ENCODE results near the gene FRMD7. TPM values are rescaled to one million over a fixed set of nuclear protein-coding genes. Genes with fewer than 3 reads are reported as not detected.

Gene FRMD7
- total RNA-seq, 1 experiment from 2014 or later: 0.07 TPM

- no peak for DNase-seq (ENCODE audit: low read depth)
Observed at GRCh38 chrX:132034648-132035047, 93.2 kb downstream of the FRMD7 start.

DNA sequence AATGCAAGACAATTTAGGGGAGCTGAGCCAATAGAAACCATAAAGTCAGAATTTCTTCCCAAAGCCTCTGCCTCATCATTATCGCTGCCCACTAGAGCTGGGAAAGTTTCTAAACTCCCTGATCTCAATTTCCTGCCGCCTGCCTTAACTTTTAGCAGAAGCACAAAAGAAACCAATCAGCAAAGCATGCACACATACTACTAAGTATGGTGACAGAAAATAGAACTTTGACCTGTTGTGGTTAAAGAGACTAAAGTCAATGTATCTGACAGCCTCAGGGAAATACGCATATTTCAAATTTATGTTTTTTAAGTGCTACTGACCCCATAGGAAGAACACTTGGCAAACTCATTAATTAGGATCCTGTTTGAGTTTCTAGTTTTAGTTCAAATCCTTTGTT is 94.7 kb downstream of the FRMD7 start:
- DNase-seq (ENCODE audit: low read depth): no peak

DNA sequence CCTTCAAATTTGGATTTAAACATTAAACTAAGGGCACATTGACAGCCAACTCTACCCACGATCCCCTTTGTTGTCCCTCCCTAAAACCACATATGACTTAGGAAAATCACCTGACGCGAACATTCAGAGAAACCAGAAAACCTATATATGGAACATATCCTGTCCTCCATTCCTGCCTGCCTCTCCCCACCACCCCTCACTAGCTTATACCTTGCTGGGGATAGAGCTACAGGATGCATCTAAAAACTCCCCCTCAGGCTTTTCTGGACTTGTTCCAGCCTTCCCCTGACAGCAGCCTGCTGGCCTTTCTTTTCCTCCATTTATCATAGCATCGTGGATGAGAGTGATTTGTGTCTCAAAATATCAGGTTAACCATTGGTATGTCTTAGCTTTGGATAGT is 96.0 kb downstream of the FRMD7 start:
- peak; percentile 14 for DNase-seq (ENCODE audit: low read depth)

- DNase-seq (ENCODE audit: low read depth): no peak
Observed at GRCh38 chrX:132030264-132030663, 97.6 kb downstream of the FRMD7 start.

Other genes with a start within 250 kb of the FRMD7 start
- gene STK26, start 104.7 kb downstream of the FRMD7 start, total RNA-seq (2014; rRNA removed; shearing (Covaris generic)): 21.3 and 25.0 TPM in 2 replicates
- gene RAP2C, start 91.4 kb upstream of the FRMD7 start, total RNA-seq (2014; rRNA removed; shearing (Covaris generic)): 51.3 and 64.9 TPM in 2 replicates